ENCODE data around the gene ANP32E. TPM values are rescaled to one million over a fixed set of nuclear protein-coding genes. Genes with fewer than 3 reads are reported as not detected.

The ANP32E gene
- total and polyA plus RNA-seq, 4 donors = 20.8 to 39.1 (median 33.2) TPM

DNA sequence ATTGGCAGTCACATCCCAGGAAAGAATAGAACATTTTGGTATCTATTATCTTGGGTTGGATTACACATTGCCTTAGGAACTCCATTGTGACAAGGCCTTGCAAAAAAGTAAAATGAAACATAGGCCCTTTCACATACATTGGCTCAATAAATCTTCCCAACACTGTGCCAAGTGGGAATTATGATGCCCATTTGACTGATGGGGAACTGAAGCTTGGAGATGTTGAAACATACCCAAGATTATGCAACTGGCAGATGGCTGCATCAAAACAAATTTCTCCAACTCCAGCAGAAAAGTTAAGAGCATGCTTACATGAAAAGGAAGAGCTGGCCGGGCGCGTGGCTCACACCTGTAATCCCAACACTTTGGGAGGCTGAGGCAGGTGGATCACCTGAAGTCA is 59.3 kb downstream of the ANP32E start:
- Histone ChIP-seq H3K4me3 (no peak overlapping the region), H3K27ac (ENCODE audit: low read depth in 1 of 2, low read length in 1 of 2) (no peak overlapping the region), H3K4me1 (ENCODE audit: control insufficient read depth in 5 of 5, insufficient read depth in 5 of 5, low read length in 5 of 5) (peaks cover 0 to 2% (median 0%) of the 10 kb centered on the region in 5 donors), H3K36me3 (ENCODE audit: control insufficient read depth in 4 of 4, insufficient read depth in 4 of 4, low read length in 4 of 4) (no peaks in the 10 kb centered on the region), H3K9me3 (ENCODE audit: control insufficient read depth in 4 of 4, insufficient read depth in 3 of 4, low read length in 3 of 4) (no peaks in the 10 kb centered on the region), H3K9ac (ENCODE audit: insufficient read depth in 1 of 2, low read length in 2 of 2) (no peak overlapping the region), H3K27me3 (ENCODE audit: control insufficient read depth in 3 of 3, insufficient read depth in 3 of 3, low read length in 2 of 3) (no peaks in the 10 kb centered on the region)
- TF ChIP-seq, protein P1, sequence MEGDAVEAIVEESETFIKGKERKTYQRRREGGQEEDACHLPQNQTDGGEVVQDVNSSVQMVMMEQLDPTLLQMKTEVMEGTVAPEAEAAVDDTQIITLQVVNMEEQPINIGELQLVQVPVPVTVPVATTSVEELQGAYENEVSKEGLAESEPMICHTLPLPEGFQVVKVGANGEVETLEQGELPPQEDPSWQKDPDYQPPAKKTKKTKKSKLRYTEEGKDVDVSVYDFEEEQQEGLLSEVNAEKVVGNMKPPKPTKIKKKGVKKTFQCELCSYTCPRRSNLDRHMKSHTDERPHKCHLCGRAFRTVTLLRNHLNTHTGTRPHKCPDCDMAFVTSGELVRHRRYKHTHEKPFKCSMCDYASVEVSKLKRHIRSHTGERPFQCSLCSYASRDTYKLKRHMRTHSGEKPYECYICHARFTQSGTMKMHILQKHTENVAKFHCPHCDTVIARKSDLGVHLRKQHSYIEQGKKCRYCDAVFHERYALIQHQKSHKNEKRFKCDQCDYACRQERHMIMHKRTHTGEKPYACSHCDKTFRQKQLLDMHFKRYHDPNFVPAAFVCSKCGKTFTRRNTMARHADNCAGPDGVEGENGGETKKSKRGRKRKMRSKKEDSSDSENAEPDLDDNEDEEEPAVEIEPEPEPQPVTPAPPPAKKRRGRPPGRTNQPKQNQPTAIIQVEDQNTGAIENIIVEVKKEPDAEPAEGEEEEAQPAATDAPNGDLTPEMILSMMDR (IDR thresholded peaks at IDR 0.05; ENCODE audit: control extremely low read depth, extremely low read depth) = no peak
- no peak for DNase-seq
- ATAC-seq (ENCODE audit: insufficient read depth, low FRiP score) = no peak
- WGBS, 2 donors = 25 to 73% methylated on average over 3 of the region's 3 CpGs

DNA sequence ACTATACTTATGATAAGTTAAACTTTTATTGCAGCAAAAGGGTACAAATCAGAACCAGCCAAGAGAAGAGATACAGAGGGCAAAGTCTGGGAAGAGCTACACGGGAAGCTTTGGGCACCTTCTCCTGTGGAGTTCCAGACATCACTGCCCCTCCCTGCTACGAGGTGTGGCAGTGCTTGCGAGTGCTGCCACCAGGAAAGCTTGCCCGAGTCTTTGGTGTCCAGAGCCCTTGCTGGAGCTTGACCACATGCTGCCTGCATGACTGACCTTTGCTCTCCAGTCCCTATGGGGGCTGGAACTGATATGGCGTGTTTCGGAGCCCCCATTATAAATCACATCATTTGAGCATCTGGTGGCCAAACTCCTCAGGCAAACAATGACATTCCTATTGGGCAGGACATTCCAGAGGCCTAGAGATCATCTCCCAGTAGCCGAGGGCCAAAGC is 62.7 kb downstream of the ANP32E start:
- no peak for ATAC-seq (ENCODE audit: insufficient read depth, low FRiP score)
- H3K27me3 ChIP-seq (ENCODE audit: control insufficient read depth in 3 of 3, insufficient read depth in 3 of 3, low read length in 2 of 3) = no peaks in the 10 kb centered on the region
- DNase-seq = no peak
- peaks cover 0 to 4% (median 0%) of the 10 kb centered on the region in 5 donors for H3K4me1 ChIP-seq (ENCODE audit: control insufficient read depth in 5 of 5, insufficient read depth in 5 of 5, low read length in 5 of 5)
- H3K4me3 ChIP-seq = no peak overlapping the region
- WGBS, 2 donors = 85 to 90% methylated on average over 7 of the region's 7 CpGs
- TF ChIP-seq, protein P1 (IDR thresholded peaks at IDR 0.05; ENCODE audit: control extremely low read depth, extremely low read depth) = no peak
- no peak overlapping the region for H3K27ac ChIP-seq (ENCODE audit: low read depth in 1 of 2, low read length in 1 of 2)
- H3K36me3 ChIP-seq (ENCODE audit: control insufficient read depth in 4 of 4, insufficient read depth in 4 of 4, low read length in 4 of 4) = no peaks in the 10 kb centered on the region
- no peak overlapping the region for H3K9ac ChIP-seq (ENCODE audit: insufficient read depth in 1 of 2, low read length in 2 of 2)
- no peaks in the 10 kb centered on the region for H3K9me3 ChIP-seq (ENCODE audit: control insufficient read depth in 4 of 4, insufficient read depth in 3 of 4, low read length in 3 of 4)

DNA sequence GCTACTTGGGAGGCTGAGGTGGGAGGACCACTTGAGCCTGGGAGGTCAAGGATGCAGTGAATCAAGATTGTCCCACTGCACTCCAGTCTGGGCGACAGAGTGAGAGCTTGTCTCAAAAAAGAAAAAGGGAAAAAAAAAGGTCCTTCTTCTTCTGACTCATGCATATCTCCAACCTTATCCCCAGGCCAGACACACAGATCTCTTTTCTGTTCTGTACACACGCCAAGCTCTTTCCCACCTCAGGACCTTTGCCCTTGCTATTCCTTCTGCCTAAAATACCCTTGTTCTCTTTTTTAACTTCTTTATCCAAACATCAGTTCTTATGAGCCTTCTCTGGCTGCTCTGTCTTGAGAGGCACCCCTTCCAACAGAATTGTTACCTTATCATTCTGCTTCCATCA is 64.1 kb downstream of the ANP32E start:
- H3K9me3 ChIP-seq (ENCODE audit: control insufficient read depth in 4 of 4, insufficient read depth in 3 of 4, low read length in 3 of 4) = no peaks in the 10 kb centered on the region
- H3K9ac ChIP-seq (ENCODE audit: insufficient read depth in 1 of 2, low read length in 2 of 2) = no peak overlapping the region
- H3K4me1 ChIP-seq (ENCODE audit: control insufficient read depth in 5 of 5, insufficient read depth in 5 of 5, low read length in 5 of 5) = peaks cover 0 to 4% (median 0%) of the 10 kb centered on the region in 5 donors
- TF ChIP-seq, protein P1 (IDR thresholded peaks at IDR 0.05; ENCODE audit: control extremely low read depth, extremely low read depth) = no peak
- no peak overlapping the region for H3K27ac ChIP-seq (ENCODE audit: low read depth in 1 of 2, low read length in 1 of 2)
- ATAC-seq (ENCODE audit: insufficient read depth, low FRiP score) = no peak
- WGBS, 2 donors = 82 to 87% methylated on average over 2 of the region's 2 CpGs
- H3K27me3 ChIP-seq (ENCODE audit: control insufficient read depth in 3 of 3, insufficient read depth in 3 of 3, low read length in 2 of 3) = no peaks in the 10 kb centered on the region
- H3K4me3 ChIP-seq = no peak overlapping the region
- no peak for DNase-seq
- no peaks in the 10 kb centered on the region for H3K36me3 ChIP-seq (ENCODE audit: control insufficient read depth in 4 of 4, insufficient read depth in 4 of 4, low read length in 4 of 4)
